IPS-18a (cell line): ENCODE data around the gene SCAP.
"Not testable (repeated sequence)": the region's sequence is repeated elsewhere in the genome, so short reads cannot be mapped to it uniquely, and the experiment has no call there.

Experiments
- H3K27ac ChIP-seq: one replicate; pipeline ENCODE4 v1.5.1; 2013; ENCODE audit warnings: low read length
- H3K27me3 ChIP-seq: one replicate; pipeline ENCODE4 v1.6.1; 2013; ENCODE audit warnings: mild to moderate bottlenecking, low read length; ENCODE audit not compliant: control insufficient read depth, insufficient read depth
- H3K36me3 ChIP-seq: one replicate; pipeline ENCODE4 v1.6.1; 2013; ENCODE audit warnings: low read depth, low read length; ENCODE audit not compliant: control insufficient read depth
- H3K4me1 ChIP-seq: one replicate; pipeline ENCODE4 v1.6.1; 2013; ENCODE audit warnings: low read depth, low read length; ENCODE audit not compliant: control insufficient read depth
- H3K4me3 ChIP-seq: one replicate; pipeline ENCODE4 v1.5.1; 2013; ENCODE audit warnings: low read length
- H3K9ac ChIP-seq: one replicate; pipeline ENCODE4 v1.6.1; 2013; ENCODE audit warnings: mild to moderate bottlenecking, low read length, moderate library complexity
- H3K9me3 ChIP-seq: one replicate; pipeline ENCODE4 v1.6.1; 2013; ENCODE audit warnings: low read depth, low read length; ENCODE audit not compliant: control insufficient read depth

The SCAP gene

DNA sequence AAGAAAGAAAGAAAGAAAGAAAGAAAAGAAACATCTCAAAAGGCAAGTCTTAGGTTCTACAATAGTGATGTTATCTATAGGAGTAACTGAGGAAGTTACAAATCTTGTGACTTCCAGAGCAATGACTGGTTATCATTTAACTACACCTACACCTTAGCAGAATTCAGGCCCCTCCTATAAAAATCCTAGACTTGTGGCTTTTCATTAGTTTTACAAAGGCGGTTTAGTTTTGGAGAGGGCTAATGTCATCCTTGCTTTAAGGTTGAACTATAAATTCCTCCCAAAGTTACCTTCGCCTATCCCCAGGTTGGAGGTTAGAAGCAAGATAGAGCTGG is 4.1 kb upstream of the SCAP start:
- Histone ChIP-seq H3K4me1 (peaks cover 15% of the 10 kb centered on the region), H3K27me3 (no peaks in the 10 kb centered on the region), H3K9ac (no peak overlapping the region), H3K36me3 (no peaks in the 10 kb centered on the region), H3K9me3 (no peaks in the 10 kb centered on the region), H3K27ac (no peak overlapping the region), H3K4me3 (no peak overlapping the region)

DNA sequence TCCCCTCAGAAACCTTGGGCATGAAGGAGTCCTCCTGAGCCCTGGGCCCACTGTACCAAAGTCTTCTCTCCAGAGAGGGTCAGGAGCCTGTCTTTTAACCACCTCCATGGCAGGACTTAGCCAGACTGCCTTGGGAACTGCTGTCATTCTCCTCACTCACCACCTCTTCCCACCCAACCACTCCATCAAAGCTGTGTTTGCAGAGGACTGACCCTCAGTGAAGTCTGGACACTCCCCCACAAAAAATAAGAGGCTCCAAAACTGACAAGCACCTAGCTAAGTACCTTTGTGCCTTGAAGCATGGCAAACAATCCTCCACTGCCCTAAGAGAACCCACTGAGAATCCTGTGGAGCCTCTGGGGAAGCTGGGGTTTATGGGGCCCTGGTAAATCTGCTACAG is 2.3 kb upstream of the SCAP start:
- Histone ChIP-seq H3K27me3 (no peaks in the 10 kb centered on the region), H3K9me3 (no peaks in the 10 kb centered on the region), H3K4me1 (peaks cover 22% of the 10 kb centered on the region), H3K9ac (no peak overlapping the region), H3K27ac (no peak overlapping the region), H3K36me3 (no peaks in the 10 kb centered on the region), H3K4me3 (no peak overlapping the region)

DNA sequence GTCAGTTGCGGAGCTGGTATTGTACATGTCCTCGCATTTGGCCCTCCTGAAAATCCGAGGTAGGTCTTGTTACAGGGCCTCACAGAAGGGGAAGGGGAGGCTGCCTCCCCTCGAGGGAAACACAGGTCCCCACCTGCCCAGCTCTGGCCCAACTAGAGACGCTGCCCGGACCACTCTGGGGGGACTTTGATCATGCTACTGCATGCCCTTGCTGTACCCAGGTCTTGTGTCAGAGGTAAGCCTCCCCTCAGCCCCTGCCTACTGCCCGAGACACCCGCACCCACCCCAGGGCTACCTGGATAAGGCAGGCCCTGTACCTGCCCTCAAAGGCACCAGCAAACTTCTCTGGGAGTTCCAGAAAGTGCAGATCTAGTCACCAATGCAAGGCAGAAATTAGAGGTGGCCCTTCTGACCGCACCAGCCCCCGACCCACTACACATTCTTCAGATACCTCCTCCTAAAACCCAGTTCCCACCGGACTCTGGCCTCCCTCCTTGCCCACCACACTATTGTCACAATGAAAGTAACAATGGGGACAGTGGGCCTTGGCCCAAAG is 981 bp upstream of the SCAP start:
- H3K9me3 ChIP-seq = no peaks in the 10 kb centered on the region
- H3K27ac ChIP-seq = no peak overlapping the region
- no peak overlapping the region for H3K4me3 ChIP-seq
- no peak overlapping the region for H3K9ac ChIP-seq
- no peaks in the 10 kb centered on the region for H3K36me3 ChIP-seq
- peaks cover 17% of the 10 kb centered on the region for H3K4me1 ChIP-seq
- H3K27me3 ChIP-seq = no peaks in the 10 kb centered on the region

DNA sequence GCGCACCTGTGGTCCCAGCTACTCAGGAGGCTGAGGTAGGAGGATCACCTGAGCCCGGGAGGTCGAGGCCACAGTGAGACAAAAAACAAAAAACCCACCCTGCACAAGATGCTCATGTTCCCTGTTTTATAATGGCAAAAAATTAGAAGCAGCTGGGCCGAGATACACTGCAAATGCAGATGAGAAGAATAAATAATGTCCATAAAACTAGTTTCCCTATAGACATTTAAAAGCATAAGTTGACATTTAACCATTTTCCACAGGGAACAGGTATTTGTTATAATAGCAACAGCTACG is 537 bp upstream of the SCAP start:
- peaks cover 13% of the 10 kb centered on the region for H3K4me1 ChIP-seq
- no peak overlapping the region for H3K9ac ChIP-seq
- no peaks in the 10 kb centered on the region for H3K27me3 ChIP-seq
- no peak overlapping the region for H3K4me3 ChIP-seq
- H3K27ac ChIP-seq = no peak overlapping the region
- no peaks in the 10 kb centered on the region for H3K9me3 ChIP-seq
- no peaks in the 10 kb centered on the region for H3K36me3 ChIP-seq

DNA sequence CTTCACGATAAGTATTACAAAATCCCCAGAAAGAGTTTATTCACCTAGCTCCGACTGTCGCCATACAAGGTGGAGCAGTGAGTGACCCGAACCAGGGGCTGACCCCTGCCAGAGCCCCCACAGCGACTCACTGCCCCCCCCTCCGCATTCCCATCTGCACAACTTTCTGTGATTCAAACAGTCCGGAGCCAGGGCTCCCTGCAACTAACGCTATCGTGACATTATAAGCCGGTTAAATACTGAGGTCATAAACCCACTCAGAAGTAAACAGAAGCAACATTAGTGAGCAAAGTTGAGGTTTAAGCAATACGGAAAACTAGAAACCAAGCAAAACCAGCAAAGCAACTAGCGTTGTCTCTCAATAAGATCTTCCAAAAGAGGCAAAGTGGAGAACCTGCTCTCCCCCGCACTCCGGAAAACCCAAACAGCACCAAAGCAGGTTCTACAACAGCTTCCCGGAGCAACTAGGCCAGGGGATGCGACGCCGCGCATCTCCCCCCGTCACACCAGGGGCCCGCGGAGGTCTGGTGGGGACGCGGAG is 642 bp downstream of the SCAP start:
- Histone ChIP-seq H3K4me3 (peak overlapping the region; percentile 81), H3K27ac (no peak overlapping the region), H3K36me3 (no peaks in the 10 kb centered on the region), H3K9me3 (no peaks in the 10 kb centered on the region), H3K4me1 (peaks cover 11% of the 10 kb centered on the region), H3K27me3 (no peaks in the 10 kb centered on the region), H3K9ac (peak overlapping the region; percentile 59)

DNA sequence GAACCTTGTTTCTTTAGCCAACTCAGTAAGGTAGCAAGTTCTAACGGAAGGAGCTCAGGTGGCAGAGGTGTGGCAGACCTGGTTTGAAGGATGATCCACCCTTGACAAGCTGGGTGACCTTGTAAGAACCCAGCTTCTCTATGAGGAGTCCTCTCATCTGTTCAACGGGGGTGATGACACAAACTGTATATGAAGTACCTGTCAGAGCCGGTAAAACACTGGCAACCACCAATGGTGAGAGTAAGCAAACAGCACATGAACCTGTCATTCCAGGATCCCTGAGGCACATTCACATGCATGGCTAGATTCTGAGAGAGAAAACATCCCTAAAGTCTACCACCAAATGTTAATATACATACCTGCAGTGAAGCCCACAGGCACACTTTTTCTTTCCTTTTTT is 2.4 kb downstream of the SCAP start:
- H3K4me1 ChIP-seq = peaks cover 7% of the 10 kb centered on the region
- no peak overlapping the region for H3K27ac ChIP-seq
- H3K9me3 ChIP-seq = no peaks in the 10 kb centered on the region
- no peaks in the 10 kb centered on the region for H3K36me3 ChIP-seq
- H3K4me3 ChIP-seq = no peak overlapping the region
- H3K27me3 ChIP-seq = no peaks in the 10 kb centered on the region
- H3K9ac ChIP-seq = no peak overlapping the region

DNA sequence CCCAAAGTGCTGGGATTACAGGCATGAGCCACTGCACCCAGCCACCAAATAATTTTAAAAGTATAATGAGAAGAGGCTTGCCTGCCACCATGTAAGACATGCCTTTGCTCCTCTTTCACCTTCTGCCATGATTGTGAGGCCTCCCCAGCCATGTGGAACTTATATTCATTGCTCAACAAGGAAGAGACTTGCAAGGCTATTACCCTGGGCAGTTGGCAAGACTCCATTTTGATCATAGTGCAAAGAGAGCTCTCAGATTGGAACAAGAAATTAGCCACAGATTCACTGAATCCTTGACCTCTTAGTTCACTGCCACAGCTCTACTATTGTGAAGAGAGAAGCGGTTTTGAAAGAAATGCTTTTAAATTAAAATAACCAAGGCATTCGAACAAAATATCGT is 6.1 kb downstream of the SCAP start:
- peaks cover 7% of the 10 kb centered on the region for H3K4me1 ChIP-seq
- H3K9me3 ChIP-seq = no peaks in the 10 kb centered on the region
- H3K9ac ChIP-seq = no peak overlapping the region
- no peaks in the 10 kb centered on the region for H3K36me3 ChIP-seq
- H3K4me3 ChIP-seq = no peak overlapping the region
- H3K27ac ChIP-seq = no peak overlapping the region
- no peaks in the 10 kb centered on the region for H3K27me3 ChIP-seq

DNA sequence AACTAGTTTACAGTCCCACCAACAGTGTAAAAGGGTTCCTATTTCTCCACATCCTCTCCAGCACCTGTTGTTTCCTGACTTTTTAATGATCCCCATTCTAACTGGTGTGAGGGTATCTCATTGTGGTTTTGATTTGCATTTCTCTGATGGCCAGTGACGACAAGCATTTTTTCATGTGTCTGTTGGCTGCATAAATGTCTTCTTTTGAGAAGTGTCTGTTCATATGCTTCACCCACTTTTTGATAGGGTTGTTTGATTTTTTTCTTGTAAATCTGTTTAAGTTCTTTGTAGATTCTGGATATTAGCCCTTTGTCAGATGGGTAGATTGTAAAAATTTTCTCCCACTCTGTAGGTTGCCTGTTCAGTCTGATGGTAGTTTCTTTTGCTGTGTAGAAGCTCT is 7.4 kb downstream of the SCAP start:
- not testable (repeated sequence) for H3K27me3 ChIP-seq, H3K4me3 ChIP-seq, H3K9me3 ChIP-seq, H3K4me1 ChIP-seq, H3K9ac ChIP-seq, H3K27ac ChIP-seq, H3K36me3 ChIP-seq

DNA sequence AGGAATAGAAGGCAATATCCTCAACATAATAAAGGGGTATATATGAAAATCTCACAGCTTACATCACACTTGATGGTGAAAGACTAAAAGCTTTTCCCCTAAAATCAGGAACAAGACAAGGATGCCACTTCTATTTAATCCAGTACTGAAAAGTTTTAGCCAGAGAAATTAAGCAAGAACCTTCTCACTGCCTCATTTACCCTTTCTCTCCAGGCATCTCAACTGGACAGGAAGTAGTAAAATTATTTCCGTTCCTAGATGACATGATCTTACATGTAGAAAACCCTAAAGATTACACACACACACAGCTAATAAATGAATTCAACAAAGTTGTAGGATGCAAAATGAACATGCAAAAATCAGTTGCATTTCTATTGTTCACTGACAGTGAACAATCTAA is 11.2 kb downstream of the SCAP start:
- H3K9me3 ChIP-seq = no peaks in the 10 kb centered on the region
- H3K9ac ChIP-seq = no peak overlapping the region
- H3K36me3 ChIP-seq = no peaks in the 10 kb centered on the region
- no peaks in the 10 kb centered on the region for H3K4me1 ChIP-seq
- H3K27ac ChIP-seq = no peak overlapping the region
- no peak overlapping the region for H3K4me3 ChIP-seq
- no peaks in the 10 kb centered on the region for H3K27me3 ChIP-seq

DNA sequence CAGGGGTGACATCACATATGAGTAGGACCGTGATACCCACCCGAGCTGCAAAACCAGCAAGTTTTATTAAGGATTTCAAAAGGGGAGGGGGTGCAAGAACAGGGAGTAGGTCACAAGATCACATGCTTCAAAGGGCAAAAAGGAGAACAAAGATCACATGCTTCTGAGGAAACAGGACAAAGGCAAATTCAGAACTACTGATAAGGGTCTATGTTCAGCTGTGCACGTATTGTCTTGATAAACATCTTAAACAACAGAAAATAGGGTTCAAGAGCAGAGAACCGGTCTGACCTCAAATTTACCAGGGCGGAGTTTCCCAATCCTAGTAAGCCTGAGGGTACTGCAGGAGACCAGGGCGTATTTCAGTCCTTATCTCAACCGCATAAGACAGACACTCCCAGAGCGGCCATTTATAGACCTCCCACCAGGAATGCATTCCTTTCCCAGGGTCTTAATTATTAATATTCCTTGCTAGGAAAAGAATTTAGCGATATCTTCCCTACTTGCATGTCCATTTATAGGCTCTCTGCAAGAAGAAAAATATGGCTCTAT is 16.1 kb downstream of the SCAP start:
- not testable (repeated sequence) for H3K4me1 ChIP-seq, H3K9me3 ChIP-seq

DNA sequence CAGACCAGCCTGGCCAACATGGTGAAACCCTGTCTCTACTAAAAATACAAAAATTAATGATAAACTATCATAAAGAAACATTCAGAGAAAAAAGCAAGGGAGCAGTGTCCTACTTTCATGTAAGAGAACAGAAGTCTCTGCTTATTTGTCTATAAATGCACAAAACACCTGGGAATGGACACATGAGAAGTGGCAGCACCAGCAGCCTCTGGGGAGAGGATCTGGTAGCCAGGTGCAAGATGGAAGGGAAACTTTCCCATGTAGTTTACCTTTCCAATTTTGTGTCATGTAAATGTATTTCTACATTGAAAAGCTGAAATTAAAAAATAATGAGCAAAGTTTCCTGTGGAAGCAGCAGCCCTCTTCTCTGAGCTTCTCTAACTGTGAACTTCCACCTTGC is 18.8 kb downstream of the SCAP start:
- no peaks in the 10 kb centered on the region for H3K27me3 ChIP-seq
- no peak overlapping the region for H3K27ac ChIP-seq
- no peak overlapping the region for H3K9ac ChIP-seq
- no peak overlapping the region for H3K4me3 ChIP-seq
- no peaks in the 10 kb centered on the region for H3K4me1 ChIP-seq
- H3K36me3 ChIP-seq = no peaks in the 10 kb centered on the region
- H3K9me3 ChIP-seq = no peaks in the 10 kb centered on the region

More for the DNA sequence above, 16.1 kb downstream of the SCAP start:
- not testable (repeated sequence) for H3K36me3 ChIP-seq, H3K27me3 ChIP-seq, H3K4me3 ChIP-seq, H3K27ac ChIP-seq, H3K9ac ChIP-seq

DNA sequence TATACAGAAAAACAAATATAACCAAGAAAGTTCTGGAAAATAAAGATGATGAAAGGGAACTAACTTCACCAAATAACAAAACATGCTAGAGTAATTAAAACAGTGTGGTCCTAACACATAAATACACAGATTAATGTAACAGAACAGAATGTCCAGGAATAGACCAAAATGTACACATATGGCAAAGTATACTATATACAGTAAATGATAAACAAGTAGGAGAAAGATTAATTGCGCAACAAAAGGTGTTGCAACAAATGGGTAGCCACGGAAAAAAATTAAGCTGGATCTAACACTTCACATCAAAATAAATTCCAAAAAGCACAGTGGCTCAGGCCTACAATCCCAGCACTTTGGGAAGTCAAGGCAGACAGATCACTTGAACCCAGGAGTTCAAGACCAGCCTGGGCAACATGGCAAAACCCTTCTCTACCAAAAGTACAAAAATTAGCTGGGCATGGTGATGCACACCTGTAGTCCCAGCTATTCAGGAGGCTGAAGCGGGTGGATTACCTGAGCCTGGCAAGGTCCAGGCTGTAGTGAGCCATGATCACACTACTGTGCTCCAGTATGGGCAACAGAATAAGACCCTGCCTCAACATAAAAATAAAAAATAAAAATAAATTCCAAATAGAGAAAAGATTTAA is 19.8 kb downstream of the SCAP start:
- H3K27me3 ChIP-seq = no peaks in the 10 kb centered on the region
- no peaks in the 10 kb centered on the region for H3K4me1 ChIP-seq
- H3K9ac ChIP-seq = no peak overlapping the region
- no peaks in the 10 kb centered on the region for H3K9me3 ChIP-seq
- H3K36me3 ChIP-seq = no peaks in the 10 kb centered on the region
- no peak overlapping the region for H3K27ac ChIP-seq
- no peak overlapping the region for H3K4me3 ChIP-seq
